Measurements from ENCODE around the gene STOX1.
"Not testable (repeated sequence)": the region's sequence is repeated elsewhere in the genome, so short reads cannot be mapped to it uniquely, and the experiment has no call there.

Gene STOX1

DNA sequence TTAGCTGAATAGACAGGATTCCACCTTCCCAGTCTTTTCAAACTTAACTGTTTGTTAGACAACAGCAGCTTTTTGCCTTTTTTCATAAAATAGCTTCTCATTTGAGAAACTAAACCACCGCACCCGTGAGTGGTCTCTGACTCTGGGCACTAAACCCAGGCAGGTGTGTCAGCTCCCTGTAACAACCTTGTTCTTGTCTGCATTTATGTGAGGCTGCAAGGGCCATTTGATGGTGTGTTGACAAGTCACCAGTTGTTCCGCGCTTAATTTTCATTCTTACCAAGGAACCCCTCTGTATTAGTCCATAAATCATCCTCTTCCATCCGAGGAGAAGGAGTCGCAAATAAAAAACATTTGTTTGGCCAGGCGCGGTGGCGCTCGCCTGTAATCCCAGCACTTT lies 1.5 kb downstream of the STOX1 start:
- no peak for DNase-seq (ENCODE audit: low spot score)

DNA sequence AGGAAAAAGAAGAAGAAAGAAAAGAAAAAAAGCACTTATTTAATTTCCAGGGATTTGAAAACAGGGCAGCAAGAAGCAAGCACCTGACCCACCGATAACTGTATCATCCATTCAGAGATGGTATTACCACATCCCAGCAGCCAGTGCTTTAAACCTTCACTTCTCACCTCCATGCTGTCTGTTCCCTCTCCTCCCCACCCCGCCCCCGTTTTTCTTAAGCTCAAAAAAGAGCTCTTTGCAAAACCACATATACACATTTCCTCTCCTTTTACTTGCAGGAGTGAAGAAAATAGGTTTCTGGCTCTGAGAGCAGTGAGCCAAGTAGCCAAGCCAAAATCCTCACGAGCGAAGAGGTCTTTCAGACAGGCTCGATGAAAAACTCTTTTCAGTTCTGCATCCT lies 2.2 kb downstream of the STOX1 start:
- no peak for DNase-seq (ENCODE audit: low spot score)

DNA sequence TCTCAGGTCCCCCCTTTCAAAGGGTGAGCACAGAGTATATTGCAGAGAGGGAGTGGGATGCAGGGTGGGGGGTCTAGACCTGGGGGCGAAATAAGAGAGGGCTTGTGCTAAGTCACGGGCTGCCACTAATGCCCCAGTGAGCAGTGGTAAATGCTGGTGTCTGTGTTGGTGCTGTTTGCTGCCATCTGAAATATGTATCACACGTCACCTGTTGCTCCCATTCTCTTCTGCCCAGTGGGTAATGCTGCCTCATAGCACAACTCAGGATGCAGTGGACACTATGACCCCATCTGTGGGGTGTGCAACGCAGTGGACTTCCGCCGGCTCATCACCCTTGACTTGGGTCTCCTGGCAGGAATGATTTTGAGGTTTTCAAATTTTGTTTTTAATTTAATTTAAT lies 2.6 kb downstream of the STOX1 start:
- DNase-seq (ENCODE audit: low spot score): no peak

DNA sequence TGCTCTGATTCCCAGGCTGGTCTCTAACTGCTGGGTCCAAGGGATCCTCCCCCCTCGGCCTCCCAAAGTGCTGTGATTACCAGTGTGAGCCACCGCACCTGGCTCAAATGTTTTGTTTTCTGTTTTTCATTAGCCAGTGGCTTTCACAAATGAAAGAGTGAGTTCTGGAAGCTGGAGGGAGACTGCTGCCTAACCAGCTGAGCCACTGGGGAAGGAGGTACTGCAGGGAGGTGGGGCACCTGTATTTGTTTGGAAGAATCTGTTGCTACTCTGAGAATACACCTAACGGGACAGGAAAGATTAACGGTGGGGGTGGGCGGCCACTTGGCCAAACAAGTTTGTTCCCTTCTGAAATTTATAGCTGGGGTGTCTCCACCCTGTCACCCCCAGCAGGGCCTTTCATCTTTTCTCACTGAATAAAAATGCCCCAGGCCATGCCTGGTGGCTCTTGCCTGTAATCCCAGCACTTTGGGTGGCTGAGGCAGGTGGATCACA lies 4.7 kb downstream of the STOX1 start:
- DNase-seq (ENCODE audit: low spot score): no peak

DNA sequence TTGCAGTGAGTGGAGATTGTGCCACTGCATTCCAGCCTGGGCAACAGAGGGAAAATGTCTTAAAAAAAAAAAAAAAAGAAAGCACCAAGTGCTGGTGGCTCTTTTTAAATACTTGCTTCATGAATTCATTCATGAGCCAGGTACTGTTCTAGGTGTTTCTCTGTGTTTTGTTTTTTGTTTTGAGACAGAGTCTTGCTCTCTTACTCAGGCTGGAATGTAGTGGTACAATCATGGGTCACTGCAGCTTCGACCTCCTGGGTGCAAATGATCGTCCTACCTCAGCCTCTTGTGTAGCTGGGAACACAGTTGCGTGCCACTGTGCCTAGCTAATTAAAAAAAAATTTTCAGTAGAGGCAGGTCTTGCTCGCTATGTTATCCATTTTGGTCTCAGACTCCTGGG lies 5.3 kb downstream of the STOX1 start:
- DNase-seq (ENCODE audit: low spot score): no peak

DNA sequence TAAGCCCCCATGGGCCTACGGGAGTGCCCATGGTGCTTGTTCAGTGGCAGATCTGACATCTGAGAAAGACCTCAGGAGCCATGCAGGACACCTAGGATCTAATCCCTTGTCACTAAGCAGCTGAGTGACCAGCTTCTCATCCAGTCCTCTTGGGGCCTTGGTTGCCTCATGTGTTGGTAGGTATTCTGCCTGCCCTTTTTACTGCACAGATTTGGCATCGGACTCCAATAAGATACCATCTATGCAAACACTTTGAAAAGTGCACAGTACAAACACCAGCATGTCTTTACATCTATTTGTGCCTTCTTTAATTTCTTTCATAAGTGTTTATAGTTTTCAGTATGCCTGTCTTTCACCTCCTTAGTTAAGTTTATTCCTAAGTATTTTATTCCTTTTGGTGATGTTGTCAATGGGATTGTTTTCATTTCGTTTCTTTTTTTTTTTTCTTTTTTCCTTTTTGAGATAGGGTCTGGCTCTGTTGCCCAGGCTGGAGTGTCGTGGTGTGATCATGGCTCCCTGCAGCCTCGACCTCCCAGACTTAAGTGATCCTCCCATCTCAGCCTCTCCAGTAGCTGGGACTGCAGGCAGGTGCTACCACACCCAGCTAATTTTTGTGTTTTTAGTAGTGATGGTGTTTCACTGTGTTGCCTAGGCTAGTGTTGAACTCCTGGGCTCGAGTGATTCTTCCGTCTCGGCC lies 10.4 kb downstream of the STOX1 start:
- DNase-seq (ENCODE audit: low spot score): no peak

DNA sequence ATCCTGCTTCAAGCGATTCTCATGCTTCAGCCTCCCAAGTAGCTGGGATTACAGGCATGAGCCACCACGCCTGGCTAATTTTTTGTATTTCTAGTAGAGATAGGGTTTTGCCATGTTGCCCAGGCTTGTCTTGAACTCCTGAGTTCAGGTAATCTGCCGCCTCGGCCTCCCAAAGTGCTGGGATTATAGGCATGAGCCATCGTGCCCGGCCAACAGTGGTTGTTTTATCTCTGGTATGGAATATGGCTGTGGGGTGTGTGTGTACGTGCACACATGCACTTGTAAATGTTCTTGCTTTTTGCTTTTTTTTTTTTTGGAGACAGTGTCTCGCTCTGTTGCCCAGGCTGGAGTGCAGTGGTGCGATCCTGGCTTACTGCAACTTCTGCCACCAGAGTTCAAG lies 13.3 kb downstream of the STOX1 start:
- DNase-seq (ENCODE audit: low spot score): not testable (repeated sequence)

DNA sequence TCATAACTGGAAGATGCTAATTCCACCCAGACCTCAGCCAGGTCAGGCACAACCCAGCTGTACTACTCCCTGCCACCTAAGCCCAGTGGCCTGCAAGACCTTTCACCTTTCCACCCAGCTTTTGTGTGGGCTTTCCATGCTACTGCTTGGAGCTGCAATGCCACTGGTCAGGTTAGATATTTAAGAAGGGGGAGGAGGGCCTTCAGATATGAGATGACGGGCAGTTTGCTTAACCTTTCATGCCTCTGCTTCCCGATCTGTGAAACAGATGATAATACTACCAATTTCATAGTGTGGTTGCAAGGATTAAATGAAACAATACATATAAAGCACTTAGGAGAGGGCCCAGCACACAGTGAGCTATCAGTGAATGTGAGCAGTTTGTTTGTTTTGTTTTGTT lies 20.9 kb downstream of the STOX1 start:
- DNase-seq (ENCODE audit: low spot score): no peak

DNA sequence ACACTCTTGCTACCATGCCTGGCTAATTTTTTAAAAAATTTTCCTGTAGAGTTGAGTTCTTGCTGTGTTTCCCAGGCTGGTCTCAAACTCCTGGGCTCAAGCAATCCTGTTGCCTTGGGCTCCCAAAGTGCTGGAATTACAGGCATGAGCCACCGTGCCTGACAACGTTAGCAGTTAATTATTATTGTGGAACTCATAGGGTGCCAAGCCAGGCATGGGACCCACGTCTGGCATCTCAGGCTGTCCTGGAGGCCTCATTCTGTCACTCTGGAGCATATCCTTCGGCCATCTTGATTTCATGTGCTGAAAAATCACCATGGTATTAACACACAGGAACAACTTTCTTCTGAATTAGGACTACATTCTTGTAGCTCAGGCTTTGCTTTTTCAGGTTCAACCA lies 21.5 kb downstream of the STOX1 start:
- no peak for DNase-seq (ENCODE audit: low spot score)

DNA sequence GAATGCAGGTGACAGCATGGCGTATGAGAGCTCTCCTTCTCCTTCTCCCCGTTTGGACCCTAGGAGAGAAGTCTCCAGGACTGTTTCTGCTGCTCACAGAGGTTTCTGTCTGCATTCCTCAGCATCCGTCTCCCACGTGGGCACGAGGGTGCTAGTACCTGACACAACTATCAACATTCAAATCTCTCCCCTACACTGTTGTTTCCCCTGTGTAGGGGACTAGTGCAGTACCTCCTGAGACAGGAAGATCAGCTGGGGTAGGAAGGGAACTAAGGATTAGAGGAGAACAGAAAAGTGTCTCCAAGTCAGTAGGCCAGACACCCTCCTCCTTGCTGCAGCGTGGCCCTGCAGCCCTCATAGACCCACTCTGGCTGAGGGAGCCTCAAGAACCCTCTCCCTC lies 29.0 kb downstream of the STOX1 start:
- DNase-seq (ENCODE audit: low spot score): no peak

DNA sequence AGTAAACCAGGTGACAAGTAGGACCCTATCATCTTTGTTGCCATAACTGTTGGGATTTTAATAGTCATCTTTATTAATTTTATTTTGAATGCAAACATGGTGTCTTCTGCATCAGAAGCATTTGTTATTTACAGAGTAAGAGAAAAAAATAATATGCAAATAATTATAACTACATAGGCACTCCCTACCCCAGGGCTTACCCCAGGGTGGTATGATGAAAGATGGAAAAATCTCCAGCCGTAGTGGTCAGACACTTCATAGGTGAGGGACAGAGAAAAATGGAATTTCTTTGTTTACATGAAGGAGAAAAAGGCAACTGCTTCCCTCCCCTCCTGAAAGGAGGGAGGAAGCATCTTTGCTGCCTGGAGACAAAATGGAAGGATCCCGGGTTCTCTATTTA lies 29.7 kb downstream of the STOX1 start:
- DNase-seq (ENCODE audit: low spot score): no peak

DNA sequence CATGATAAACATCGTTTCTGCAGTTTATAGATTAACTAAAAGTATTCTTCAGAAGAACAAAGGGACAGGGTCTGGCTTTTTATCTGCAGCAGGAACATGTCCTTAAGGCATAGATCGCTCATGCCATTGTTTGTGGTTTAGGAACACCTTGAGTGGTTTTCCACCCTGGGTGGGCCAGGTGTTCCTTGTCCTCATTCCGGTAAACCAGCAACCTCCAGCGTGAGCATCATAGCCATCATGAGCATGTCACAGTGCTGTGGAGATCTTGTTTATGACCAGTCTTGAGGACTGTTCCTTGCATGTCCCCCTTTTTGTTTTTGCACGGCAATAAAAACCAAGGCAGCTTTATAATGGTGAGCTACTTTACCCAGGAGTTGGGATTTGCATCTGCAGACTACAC lies 33.9 kb downstream of the STOX1 start:
- no peak for DNase-seq (ENCODE audit: low spot score)

DNA sequence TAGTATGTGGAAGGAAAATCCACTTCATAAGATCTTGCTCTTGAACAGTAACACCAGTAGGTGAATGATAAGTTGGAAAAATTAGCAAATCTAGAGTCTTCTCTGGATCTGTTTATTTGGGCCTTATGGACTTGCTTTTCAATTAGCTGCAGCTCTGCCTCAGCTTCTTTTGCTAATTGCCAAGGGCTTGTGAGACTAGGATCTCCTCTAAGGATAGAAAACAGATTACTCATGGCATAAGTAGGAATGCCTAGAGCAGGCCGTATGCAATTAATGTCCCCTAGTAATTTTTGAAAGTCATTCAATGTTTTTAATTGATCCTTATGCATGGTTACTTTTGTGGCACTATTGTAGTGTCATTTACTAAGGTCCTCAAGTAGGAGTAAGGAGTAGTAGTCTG lies 37.3 kb downstream of the STOX1 start:
- DNase-seq (ENCODE audit: low spot score): no peak

DNA sequence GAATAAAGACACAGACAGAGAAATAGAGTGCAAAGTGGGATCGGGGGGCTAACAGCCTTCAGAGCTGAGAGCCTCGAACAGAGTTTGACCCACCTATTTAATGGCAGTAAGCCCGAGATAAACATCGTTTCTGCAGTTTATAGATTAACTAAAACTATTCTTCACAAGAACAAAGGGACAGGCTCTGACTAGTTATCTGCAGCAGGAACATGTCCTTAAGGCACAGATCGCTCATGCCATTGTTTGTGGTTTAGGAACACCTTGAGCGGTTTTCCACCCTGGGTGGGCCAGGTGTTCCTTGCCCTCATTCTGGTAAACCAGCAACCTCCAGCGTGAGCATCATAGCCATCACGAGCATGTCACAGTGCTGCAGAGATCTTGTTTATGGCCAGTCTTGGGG lies 40.8 kb downstream of the STOX1 start:
- DNase-seq (ENCODE audit: low spot score): not testable (repeated sequence)

DNA sequence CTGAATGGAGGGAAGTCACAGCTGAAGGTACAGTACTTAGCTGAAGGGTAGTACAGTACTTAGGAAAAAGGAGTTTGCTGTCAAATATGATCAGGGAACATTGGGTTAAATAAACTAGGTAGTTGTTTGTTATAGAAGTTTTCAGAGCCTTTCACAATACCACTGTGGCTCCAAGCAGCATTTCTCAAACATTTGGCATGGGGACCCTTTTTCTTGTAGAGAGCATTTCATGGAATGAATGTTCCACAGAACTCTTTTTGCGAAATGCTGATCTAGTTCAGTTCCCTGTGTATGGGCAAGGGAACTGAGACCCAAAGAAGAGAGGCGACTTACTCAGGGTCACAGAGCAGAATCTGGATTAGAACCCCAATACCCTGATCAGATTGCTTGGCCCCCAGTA lies 42.3 kb downstream of the STOX1 start:
- DNase-seq (ENCODE audit: low spot score): no peak

DNA sequence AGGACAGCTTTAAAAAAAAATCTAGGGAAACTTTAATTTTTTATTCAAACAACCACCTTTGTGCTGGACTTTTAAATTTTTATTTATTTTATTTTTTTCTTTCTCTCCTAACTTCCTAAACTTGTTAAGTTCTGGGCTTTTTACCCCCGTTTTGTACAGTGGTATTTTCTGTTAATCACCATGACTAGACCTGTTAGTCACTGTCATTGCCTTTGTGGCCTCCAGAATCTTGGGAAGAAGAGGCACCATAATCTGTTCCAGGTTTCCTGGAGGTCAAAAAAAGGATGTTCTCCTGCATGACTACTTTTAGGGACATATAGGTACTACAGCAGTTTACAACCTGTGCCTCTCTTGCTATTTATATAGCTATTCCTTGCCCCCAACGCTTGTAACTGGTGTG lies 42.7 kb downstream of the STOX1 start:
- DNase-seq (ENCODE audit: low spot score): no peak

DNA sequence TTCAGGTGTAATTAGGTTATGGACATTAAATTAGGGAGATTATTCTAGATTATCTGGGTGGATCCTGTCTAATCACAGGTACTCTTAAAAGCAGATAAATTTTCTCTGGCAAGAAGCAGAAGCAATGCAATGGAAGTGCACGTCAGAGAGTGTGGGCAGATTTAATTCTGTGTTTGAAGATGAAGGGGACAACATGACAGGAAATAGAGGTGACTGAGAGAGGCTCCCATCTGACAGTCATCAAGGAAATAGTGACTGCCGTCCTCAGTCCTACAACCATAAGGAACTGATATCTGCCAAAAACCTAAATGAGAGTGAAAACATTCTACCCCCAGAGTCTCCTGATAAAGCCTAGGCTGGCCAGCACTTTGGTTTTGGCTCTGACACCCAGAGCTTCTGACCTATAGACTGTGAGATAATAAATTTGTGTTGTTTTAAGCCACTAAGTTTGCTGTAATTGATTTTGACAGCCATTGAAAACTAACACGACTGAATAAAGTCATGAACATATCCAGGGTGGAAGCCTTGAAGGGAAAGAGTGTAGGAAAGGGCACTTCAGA lies 43.3 kb downstream of the STOX1 start:
- DNase-seq (ENCODE audit: low spot score): no peak

DNA sequence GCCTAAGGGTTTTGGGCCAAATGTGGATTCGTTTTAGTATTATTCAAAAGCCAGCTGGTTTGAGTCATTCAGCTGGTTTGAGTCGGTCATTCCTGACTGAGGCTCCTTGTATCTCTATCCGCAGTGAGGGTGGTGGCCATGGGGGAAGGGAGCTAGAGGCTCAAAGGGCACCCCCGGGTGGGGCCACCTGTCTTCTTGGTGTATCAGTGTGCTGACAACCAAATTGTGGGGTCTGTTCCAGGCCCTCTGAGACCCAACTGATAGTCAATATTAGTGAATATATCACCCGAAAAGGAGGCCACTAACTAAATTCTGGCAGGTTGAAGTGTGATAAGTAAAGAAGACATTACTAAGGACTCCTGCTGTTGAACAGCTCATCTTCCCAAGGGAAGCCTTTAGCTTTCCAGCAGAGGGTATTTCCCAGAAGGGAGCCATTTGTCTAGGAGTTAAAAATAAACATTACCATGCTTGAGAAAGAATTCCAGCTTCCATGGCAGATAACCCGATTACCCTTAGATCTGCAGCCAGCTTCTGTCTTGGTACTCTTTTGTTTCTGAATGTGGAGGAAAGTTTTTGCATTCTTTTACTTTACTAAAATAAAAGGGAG lies 43.9 kb downstream of the STOX1 start:
- no peak for DNase-seq (ENCODE audit: low spot score)

DNA sequence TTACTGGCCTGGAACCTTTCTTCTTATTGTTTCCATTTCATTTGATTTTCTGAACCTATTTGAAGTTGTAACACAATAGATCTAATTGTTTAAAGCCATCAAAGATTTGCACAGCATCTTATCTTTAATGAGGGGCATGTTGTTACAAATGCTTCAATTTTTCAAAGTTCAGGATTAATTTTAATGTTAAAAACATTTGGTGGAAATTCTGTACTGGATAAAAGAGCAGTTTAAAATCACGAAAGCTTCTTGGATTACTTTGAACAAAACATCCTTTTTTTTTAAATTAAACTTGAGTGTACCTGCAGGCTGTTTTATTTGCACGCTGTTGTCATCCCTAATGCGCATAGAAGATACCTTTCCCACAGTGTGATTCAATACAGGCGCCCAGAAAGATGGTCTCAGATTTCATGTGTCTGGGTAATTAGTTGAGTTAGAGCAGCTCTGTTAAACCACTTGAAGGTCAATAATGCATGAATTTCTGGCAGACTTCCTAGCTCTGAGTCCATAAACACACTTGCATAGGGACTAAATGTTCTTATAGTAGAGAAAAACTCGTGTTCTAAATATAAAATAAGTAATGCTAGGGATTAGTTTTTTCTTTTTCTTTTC lies 44.5 kb downstream of the STOX1 start:
- peak; percentile 12 for DNase-seq (ENCODE audit: low spot score)

DNA sequence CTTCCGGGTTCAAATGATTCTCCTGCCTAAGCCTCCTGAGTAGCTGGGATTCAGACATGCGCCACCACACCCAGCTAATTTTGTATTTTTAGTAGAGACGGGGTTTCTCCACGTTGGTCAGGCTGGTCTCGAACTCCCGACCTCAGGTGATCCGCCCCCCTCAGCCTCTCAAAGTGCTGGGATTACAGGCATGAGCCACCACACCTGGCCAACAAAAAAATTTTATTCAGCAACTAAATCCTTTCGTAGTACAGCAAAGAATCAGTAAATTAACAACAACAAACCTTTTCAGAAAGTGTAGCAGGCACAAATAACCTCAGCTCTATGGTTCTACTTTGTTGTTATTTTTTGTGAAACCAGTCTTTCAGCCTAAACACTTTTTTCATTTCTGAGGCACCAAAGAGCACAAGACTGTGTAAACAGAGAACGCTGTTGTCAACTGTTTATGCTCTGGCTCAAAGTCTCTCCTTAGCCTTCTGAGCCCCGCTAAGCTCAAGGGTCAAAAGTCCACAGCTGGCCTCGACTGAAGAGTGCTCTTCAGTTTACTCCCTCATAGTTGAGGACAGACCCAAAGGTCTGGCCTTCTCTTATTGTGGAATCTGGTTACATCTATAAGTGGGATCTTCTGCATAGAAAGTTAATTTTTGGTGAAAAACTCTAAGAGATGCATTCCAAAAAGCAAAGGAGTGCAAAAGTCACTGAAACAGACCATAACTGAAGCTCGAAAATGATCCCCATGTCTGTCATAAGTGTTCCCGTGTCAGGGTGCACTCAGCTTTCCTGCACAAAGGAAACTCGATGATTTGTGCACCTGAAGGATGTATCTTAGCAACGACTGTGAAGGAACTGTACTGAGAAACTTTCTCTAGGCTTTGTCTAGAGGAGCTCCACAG lies 49.2 kb downstream of the STOX1 start:
- DNase-seq (ENCODE audit: low spot score): no peak

DNA sequence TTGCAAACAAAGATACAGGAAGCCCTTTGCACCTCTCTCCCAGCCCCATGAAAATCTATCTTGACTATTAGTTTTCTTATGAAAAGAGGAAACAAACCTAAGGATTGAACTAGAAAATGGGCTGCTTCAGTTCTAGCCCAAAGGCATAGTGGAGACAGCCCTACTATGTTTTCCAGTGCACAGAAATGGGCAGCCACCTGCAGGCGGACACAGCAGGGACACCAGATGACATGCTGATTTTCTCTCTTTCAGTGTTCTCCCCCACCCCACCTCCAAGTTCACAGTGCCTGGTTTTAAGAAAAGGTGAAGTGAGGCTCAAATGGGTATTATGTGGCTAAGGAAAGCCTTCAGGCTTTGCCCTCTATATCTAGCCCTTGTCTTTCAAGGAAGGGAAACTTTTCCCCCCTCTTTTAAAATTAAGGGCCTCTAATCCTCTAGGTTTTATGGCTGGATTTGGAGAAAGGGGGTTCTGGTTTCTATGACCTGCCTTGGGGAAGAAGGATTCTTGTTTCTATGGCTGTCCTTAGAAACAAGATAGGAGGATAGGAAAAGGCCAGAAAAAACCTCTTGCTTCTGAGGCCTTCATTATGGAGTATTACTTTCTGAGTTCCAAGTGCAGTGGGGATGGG lies 50.3 kb downstream of the STOX1 start:
- DNase-seq (ENCODE audit: low spot score): no peak

DNA sequence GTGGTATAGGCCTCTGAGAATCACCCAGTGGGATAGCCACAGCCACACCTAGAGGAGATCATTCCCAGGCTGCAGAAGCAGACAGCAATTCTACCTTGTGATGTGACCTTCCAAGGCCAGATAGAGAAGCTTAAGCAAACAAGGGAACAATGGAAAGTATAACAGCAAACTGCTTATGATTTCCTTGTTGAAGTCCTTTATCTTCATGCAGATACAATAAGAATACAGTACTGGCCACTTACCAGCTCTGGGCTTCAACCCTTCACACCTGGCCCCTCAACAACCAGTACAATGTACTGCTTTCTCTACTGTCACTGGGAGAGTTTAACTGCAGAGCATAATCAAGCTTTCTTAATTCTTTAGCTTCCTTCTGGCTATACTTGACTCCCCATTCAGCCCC lies 51.2 kb downstream of the STOX1 start:
- no peak for DNase-seq (ENCODE audit: low spot score)
